Gastroesophageal sphincter (tissue), 3 donors: ENCODE results near the gene APBB1IP.

Experiments
- POLR2A ChIP-seq, 2 donors: fragments of 450-650 bp; IDR thresholded peaks; one replicate each; pipeline ENCODE4 v1.6.1; 2017; ENCODE audit warnings: antibody characterized with exemption in 2 of 2, mild to moderate bottlenecking in 2 of 2, moderate library complexity in 1 of 2
- POLR2AphosphoS5 ChIP-seq: sonication (generic); formaldehyde crosslinking; IDR thresholded peaks from one replicate; pipeline ENCODE4 v1.6.1; 2017; ENCODE audit warnings: antibody characterized with exemption
- TF ChIP-seq, protein P1 (sequence below), 4 experiments: fragments of 200-600 bp in 2 of 4; fragments of 450-650 bp in 2 of 4; sonication (generic) in 1 of 4; IDR thresholded peaks; one replicate each; pipeline ENCODE4 v1.5.1; 2017 to 2019; ENCODE audit warnings: antibody characterized with exemption in 4 of 4, mild to moderate bottlenecking in 2 of 4, moderate library complexity in 2 of 4

GRCh38 chr10:26528715-26529393, 90.7 kb downstream of the APBB1IP start:
- TF ChIP-seq, protein P1, sequence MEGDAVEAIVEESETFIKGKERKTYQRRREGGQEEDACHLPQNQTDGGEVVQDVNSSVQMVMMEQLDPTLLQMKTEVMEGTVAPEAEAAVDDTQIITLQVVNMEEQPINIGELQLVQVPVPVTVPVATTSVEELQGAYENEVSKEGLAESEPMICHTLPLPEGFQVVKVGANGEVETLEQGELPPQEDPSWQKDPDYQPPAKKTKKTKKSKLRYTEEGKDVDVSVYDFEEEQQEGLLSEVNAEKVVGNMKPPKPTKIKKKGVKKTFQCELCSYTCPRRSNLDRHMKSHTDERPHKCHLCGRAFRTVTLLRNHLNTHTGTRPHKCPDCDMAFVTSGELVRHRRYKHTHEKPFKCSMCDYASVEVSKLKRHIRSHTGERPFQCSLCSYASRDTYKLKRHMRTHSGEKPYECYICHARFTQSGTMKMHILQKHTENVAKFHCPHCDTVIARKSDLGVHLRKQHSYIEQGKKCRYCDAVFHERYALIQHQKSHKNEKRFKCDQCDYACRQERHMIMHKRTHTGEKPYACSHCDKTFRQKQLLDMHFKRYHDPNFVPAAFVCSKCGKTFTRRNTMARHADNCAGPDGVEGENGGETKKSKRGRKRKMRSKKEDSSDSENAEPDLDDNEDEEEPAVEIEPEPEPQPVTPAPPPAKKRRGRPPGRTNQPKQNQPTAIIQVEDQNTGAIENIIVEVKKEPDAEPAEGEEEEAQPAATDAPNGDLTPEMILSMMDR (IDR thresholded peaks at IDR 0.05): no peak
- no peak for TF ChIP-seq POLR2A (IDR thresholded peaks at IDR 0.05)
- TF ChIP-seq POLR2AphosphoS5: no peak
